AG04449 (cell line): ENCODE results near the gene RIMS1.

Source experiments
- CTCF ChIA-PET: fragments of 350-600 bp; formaldehyde crosslinking; extraction: SDS; loops from one replicate; lab custom pipeline; 2021; ENCODE audit warnings: antibody characterized with exemption; lab: Yijun Ruan, JAX
- POLR2A ChIA-PET: fragments of 400-600, 350-600 bp; formaldehyde crosslinking; extraction: SDS; loops from one replicate; lab custom pipeline; 2020; ENCODE audit warnings: antibody characterized with exemption, inconsistent platforms; lab: Yijun Ruan, JAX
- DNase-seq: peaks from one replicate; pipeline ENCODE4 v3.0.0-alpha.2; 2010; ENCODE audit warnings: low read depth, low spot score
- H3K4me3 ChIP-seq: 2 replicates; pipeline ENCODE4 v1.5.1; 2011; ENCODE audit warnings: low read depth, mild to moderate bottlenecking, control low read depth, low read length
- TF ChIP-seq, protein P1 (sequence below): IDR thresholded peaks from one replicate; pipeline ENCODE4 v1.5.1; 2011; ENCODE audit warnings: mild to moderate bottlenecking, moderate library complexity, low read length, control low read depth, inconsistent platforms; ENCODE audit not compliant: insufficient read depth; ENCODE audit errors: missing control alignments

Gene RIMS1

DNA sequence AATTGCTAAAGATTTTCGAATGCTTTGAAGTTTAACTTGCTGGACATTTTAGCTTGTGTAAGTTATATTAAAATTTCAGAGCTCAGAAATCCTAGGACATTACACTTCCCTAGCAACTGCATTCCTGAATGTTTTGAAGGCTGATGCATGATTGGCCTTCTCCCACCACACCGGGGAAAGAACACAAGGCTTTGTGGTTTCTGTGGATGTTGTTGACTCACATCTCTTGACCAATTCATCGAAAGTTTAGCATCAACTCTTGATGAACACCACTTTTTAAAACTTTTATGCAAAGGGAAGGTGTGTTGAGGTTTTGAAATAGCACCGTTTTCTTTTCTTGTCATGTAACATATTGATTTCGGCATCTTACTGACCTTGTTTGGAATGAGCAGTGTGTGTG is 81.1 kb downstream of the RIMS1 start:
- DNase-seq = peak; percentile 7
- CTCF ChIA-PET = no interaction called here
- POLR2A ChIA-PET = no interaction called here
- no peak overlapping the region for H3K4me3 ChIP-seq
- TF ChIP-seq, protein P1, sequence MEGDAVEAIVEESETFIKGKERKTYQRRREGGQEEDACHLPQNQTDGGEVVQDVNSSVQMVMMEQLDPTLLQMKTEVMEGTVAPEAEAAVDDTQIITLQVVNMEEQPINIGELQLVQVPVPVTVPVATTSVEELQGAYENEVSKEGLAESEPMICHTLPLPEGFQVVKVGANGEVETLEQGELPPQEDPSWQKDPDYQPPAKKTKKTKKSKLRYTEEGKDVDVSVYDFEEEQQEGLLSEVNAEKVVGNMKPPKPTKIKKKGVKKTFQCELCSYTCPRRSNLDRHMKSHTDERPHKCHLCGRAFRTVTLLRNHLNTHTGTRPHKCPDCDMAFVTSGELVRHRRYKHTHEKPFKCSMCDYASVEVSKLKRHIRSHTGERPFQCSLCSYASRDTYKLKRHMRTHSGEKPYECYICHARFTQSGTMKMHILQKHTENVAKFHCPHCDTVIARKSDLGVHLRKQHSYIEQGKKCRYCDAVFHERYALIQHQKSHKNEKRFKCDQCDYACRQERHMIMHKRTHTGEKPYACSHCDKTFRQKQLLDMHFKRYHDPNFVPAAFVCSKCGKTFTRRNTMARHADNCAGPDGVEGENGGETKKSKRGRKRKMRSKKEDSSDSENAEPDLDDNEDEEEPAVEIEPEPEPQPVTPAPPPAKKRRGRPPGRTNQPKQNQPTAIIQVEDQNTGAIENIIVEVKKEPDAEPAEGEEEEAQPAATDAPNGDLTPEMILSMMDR = no peak

DNA sequence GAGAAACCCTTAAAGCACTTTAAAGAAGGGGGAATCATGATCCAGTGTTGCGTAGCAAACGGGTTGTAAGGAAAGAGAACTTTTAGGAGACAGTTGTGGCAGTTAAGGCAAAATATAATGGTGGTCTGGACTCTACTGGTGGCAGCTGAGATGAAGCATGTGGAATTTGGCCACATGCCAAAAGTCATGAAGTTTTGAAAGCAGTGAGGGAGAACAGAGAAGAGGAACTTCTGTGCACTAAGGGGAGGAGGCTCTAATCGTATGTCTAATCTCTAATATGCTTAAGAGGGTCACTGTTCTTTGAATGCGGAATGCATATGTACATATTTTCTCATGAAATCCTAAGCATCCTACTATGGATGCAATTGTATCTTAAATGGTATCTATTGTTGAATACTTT is 91.5 kb downstream of the RIMS1 start:
- TF ChIP-seq, protein P1 = no peak
- H3K4me3 ChIP-seq = no peak overlapping the region
- ChIA-PET CTCF (no interaction called here), POLR2A (no interaction called here)
- DNase-seq = no peak

DNA sequence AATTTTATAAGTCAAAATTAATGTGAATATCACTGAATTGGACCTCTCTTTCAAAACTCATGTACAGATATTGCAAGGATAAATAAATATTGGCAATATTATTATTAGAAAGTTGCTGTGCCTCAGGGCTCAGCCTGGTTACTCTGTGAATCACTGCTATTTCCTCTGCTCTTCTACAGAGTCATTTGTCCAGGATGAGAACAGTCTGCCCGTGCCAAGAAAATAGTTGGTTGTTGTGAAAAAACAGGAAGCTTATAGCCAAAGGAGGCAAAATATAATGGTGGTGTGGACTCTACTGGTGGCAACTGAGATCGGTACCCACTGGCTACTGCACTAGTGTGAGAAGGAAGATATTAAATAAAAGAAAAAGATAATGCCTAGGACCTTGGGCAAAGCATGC is 93.6 kb downstream of the RIMS1 start:
- ChIA-PET POLR2A (no interaction called here), CTCF (no interaction called here)
- H3K4me3 ChIP-seq = no peak overlapping the region
- DNase-seq = no peak
- TF ChIP-seq, protein P1 = no peak

DNA sequence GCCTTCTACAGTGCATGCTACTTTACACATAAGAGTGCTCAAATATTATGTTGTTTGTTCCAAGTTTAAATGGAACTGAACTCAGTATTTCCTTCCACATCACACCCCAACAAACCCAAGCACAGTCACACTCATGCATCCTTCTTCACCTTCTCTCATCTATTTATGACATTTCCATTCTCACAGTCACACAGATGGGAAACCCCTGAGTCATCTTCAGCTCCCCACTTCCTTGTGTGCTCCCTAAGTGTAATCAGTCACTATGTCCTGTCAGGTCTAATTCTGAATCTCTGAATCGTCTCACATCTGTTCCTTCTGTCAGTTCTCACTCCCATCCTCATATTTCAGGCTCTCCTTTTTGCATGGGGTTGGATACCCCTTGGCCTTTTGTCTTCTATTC is 96.0 kb downstream of the RIMS1 start:
- TF ChIP-seq, protein P1 = no peak
- DNase-seq = no peak

DNA sequence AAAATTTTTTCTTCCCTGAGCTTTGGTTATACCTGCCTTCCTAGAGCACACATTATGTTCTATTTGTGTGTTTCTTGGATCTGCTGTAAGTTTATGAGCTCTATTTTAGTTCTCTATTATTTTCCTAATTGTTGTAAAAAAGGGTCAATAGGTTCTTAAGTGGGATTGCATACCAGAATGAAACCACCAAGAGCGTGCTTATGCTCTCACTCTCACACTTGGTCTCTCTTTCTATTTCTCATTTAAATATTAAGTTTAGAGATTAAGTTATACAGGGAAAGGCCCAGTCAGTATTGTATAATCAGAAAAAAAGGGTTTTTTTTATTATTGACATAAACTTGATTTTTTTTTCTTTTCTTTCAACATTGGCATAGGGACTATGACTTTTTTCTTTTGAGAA is 96.8 kb downstream of the RIMS1 start:
- TF ChIP-seq, protein P1 = no peak
- POLR2A ChIA-PET = no interaction called here
- no peak overlapping the region for H3K4me3 ChIP-seq
- CTCF ChIA-PET = no interaction called here
- no peak for DNase-seq

More for the DNA sequence above, 96.0 kb downstream of the RIMS1 start:
- no peak overlapping the region for H3K4me3 ChIP-seq
- POLR2A ChIA-PET = no interaction called here
- CTCF ChIA-PET = no interaction called here

DNA sequence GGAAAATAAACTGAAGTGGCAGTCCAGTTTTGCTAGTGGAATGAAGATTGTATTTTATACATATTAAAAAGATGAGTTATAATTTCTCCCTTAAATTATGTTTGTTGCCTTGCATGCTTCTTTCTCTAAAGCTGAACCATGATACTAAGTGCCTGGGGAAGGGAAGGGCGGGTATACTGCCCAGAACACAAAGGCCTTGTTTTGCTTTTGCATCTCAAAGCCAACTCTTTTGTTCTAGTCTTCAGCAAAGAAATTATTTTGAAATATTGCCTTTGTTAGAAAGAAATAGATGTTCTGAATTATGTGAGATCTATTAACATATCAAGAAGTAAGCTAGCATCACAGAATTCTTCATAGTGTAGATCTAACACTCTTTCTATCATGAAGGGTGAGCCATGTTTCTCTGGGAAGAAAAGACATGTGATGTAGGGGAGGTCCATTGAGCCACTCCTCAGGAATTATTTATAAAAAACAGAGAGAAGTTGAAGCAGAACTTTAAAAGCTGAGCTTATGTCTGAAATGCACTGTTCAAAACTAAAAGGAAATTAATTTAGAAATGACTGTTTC is 108.4 kb downstream of the RIMS1 start:
- ChIA-PET POLR2A (no interaction called here), CTCF (no interaction called here)
- no peak overlapping the region for H3K4me3 ChIP-seq
- TF ChIP-seq, protein P1 = no peak
- DNase-seq = no peak
